ENCODE measurements around the gene C1QTNF5. TPM values are rescaled to one million over a fixed set of nuclear protein-coding genes. Genes with fewer than 3 reads are reported as not detected.
A peak's percentile ranks its signal among the peaks of the same experiment; 100 is the strongest.

The C1QTNF5 gene
- total RNA-seq, 1 donor from 2014 or later = not detected

DNA sequence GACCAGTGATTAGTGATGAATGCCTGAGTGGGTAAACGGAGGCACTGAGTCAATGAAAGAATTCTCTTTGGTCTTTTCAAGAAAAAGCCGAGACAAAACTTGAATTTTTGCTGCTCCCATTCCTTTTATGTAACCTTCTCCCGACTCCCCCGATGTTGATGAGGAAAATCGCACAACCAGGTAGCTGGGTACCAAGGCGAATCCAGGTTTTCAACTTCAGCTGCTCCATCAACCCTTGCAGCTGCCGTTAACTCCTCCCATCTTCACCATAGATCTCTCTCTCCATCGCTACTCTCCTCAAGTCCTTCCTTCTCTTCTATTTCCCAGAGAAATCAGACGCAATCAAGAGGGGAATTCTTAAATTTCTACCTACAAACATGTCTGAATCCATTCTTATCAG lies 41.4 kb upstream of the C1QTNF5 start:
- Mint-ChIP-seq H3K4me1 (no peaks in the 10 kb centered on the region), H3K27me3 (peaks cover 6% of the 10 kb centered on the region), H3K36me3 (ENCODE audit: low read depth) (no peaks in the 10 kb centered on the region), H3K27ac (no peak overlapping the region), H3K4me3 (no peak overlapping the region), H3K9me3 (no peaks in the 10 kb centered on the region)
- ChIA-PET CTCF (interaction anchor here (1.3 kb wide), 2 partner anchors 26 to 43 kb away, joined by 3 to 5 read pairs; no protein-coding TSS in a partner anchor), POLR2A (interaction anchor here (0.6 kb wide), 1 partner anchor 174 kb away, joined by 3 read pairs; no protein-coding TSS in a partner anchor)
- no peak for DNase-seq
- TF ChIP-seq, protein P1, sequence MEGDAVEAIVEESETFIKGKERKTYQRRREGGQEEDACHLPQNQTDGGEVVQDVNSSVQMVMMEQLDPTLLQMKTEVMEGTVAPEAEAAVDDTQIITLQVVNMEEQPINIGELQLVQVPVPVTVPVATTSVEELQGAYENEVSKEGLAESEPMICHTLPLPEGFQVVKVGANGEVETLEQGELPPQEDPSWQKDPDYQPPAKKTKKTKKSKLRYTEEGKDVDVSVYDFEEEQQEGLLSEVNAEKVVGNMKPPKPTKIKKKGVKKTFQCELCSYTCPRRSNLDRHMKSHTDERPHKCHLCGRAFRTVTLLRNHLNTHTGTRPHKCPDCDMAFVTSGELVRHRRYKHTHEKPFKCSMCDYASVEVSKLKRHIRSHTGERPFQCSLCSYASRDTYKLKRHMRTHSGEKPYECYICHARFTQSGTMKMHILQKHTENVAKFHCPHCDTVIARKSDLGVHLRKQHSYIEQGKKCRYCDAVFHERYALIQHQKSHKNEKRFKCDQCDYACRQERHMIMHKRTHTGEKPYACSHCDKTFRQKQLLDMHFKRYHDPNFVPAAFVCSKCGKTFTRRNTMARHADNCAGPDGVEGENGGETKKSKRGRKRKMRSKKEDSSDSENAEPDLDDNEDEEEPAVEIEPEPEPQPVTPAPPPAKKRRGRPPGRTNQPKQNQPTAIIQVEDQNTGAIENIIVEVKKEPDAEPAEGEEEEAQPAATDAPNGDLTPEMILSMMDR (IDR thresholded peaks at IDR 0.05) = no peak
- intact Hi-C loops (cut with micrococcal nuclease) = no loop called here
- no peak for ATAC-seq (ENCODE audit: low read depth)

DNA sequence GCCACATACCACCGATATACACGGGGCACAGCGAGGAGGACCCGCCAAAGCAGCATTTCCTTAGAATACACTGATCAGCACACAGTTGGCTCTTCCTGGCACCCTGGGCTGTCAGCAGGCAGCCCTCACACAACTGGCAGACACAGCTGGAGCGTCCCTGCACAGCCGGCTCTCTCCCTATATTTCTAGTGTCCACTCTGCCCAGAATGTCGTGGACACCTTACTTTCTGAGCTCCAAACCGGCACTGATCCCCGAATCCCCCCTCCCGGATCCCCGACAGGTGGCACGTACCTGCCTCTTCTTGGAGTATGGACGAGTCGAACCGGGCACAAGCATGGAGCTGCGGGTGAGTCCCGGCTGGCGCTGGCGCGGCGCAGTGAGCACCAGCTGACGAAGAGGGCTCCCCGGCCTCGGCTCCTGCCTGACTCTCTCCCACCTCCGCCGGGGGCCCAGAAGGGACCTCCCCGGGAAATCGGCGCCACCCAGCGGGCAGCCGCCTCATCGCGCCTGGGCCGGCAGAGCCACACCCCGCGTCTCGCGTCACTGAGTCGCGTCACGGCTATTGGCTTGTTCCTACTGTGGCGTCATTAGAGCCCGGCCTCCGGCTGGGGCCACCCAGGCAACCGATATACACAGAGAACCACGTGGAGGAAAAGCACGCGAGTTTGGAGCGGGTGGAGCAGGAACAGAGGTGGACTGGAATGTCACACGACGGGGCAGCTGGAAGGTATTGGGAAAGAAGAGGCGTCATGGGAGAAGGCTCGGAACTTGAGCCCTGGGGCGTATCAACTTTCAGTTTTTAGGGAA lies 40.7 kb upstream of the C1QTNF5 start, which contains the start of gene USP2:
TSS of gene USP2 (minus strand) at position 510 of the 808 bp plus-strand sequence. CDS start 8,210 bp downstream, outside the sequence.
- Mint-ChIP-seq H3K4me3 (no peak within 1 kb of the TSS), H3K27ac (peak within 1 kb of the TSS; percentile 21), H3K36me3 (ENCODE audit: low read depth) (no peaks in the 10 kb centered on the region), H3K4me1 (no peaks in the 10 kb centered on the region), H3K9me3 (no peaks in the 10 kb centered on the region), H3K27me3 (peaks cover 3% of the 10 kb centered on the region)
- TF ChIP-seq, protein P1 (IDR thresholded peaks at IDR 0.05) = peak; percentile 46
- ATAC-seq (ENCODE audit: low read depth) (peak; percentile 99), DNase-seq (peak; percentile 96)
- CTCF ChIA-PET = interaction anchor here (0.7 to 1.5 kb wide), 6 partner anchors 8 to 58 kb away, joined by 3 to 19 read pairs (median 3); no protein-coding TSS in a partner anchor
- POLR2A ChIA-PET = interaction anchor here (0.6 to 0.9 kb wide), 2 partner anchors 47 to 173 kb away, joined by 3 to 9 read pairs; no protein-coding TSS in a partner anchor
- intact Hi-C loops (cut with micrococcal nuclease) = loop anchor here (1.0 to 2.0 kb wide), 8 partner anchors 17 to 1566 kb away; partner anchors contain the start of genes CBL and RNF26

DNA sequence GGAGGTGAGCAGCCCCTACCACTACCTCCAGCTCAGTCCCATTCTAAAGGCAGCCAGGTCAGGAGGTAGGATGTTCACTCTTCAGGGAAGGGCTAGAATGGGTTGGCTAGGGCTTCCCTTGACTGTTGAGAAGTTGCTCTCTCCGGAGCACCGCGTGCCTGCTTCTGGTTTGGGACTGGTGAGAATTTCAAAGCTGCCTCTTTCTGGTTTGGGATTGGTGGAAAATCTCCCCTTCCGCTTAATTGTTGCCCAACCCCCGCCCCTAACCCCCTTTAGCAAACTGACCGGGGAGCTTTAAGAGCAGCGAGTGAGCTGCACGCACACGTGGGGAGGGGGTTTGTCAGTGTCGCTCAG lies 40.1 kb upstream of the C1QTNF5 start:
- ChIA-PET CTCF (interaction anchor here (1.0 to 1.5 kb wide), 5 partner anchors 8 to 58 kb away, joined by 3 to 19 read pairs (median 3); no protein-coding TSS in a partner anchor), POLR2A (interaction anchor here (0.9 kb wide), 1 partner anchor 46 kb away, joined by 9 read pairs; no protein-coding TSS in a partner anchor)
- DNase-seq (no peak), ATAC-seq (ENCODE audit: low read depth) (no peak)
- Mint-ChIP-seq H3K27me3 (peaks cover 3% of the 10 kb centered on the region), H3K36me3 (ENCODE audit: low read depth) (no peaks in the 10 kb centered on the region), H3K27ac (peak overlapping the region; percentile 21), H3K4me1 (no peaks in the 10 kb centered on the region), H3K9me3 (no peaks in the 10 kb centered on the region), H3K4me3 (no peak overlapping the region)
- intact Hi-C loops (cut with micrococcal nuclease) = loop anchor here (1.0 to 2.0 kb wide), 8 partner anchors 17 to 1566 kb away; partner anchors contain the start of genes CBL and RNF26
- TF ChIP-seq, protein P1 (IDR thresholded peaks at IDR 0.05) = no peak

DNA sequence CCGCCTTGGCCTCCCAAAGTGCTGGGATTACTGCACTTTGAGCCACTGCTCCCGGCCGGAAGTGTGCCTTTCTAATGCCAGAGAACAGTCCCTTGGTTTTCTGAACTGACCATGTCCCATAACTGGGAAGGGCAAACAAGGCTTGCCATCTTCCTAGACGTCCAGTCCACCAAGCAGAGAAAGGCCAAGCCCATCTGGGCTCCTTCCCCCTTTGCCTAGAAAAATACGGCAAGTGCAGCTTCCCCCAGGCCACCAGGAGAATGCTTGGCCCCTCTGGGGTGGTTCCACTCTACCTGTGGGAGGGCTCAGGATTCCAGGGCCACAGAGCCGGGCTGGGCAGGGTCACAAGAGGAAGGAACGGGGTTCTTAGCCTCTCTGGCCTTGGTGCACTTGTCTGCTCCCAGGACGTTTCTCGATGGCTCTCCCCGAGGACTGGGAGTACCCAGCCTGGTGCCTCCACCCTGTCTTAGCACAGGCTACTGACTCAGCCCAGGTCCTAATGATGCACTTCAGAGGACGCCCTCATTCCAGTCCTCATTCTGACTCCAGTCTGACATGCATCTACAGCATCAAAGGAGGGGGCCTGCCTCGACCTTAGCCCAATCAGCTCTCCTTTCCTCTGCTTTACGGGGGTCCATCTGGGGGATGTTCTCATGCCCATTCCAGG lies 39.6 kb upstream of the C1QTNF5 start:
- H3K4me3 Mint-ChIP-seq = no peak overlapping the region
- POLR2A ChIA-PET = interaction anchor here (0.9 kb wide), 1 partner anchor 46 kb away, joined by 9 read pairs; no protein-coding TSS in a partner anchor
- H3K36me3 Mint-ChIP-seq (ENCODE audit: low read depth) = no peaks in the 10 kb centered on the region
- no peaks in the 10 kb centered on the region for H3K4me1 Mint-ChIP-seq
- TF ChIP-seq, protein P1 (IDR thresholded peaks at IDR 0.05) = no peak
- ATAC-seq (ENCODE audit: low read depth) (no peak), DNase-seq (no peak)
- H3K27ac Mint-ChIP-seq = no peak overlapping the region
- CTCF ChIA-PET = interaction anchor here (1.5 kb wide), 1 partner anchor 24 kb away, joined by 19 read pairs; no protein-coding TSS in a partner anchor
- no peaks in the 10 kb centered on the region for H3K9me3 Mint-ChIP-seq
- H3K27me3 Mint-ChIP-seq = peaks cover 3% of the 10 kb centered on the region
- intact Hi-C loops (cut with micrococcal nuclease) = loop anchor here (2.0 kb wide), 2 partner anchors 173 to 371 kb away; partner anchors contain the start of gene CBL

Measured in activated B cell treated with CpG ODN at 0.5 μM for 24 hours (primary cell).